Upper lobe of right lung (tissue), 1 donor: Measurements from ENCODE around the gene LHFPL3. TPM values are rescaled to one million over a fixed set of nuclear protein-coding genes. Genes with fewer than 3 reads are reported as not detected.
A peak's percentile ranks its signal among the peaks of the same experiment; 100 is the strongest.

ENCODE experiments used
- ATAC-seq: fragments of 200-7000 bp; cut with Tn5 transposase; one replicate; pipeline ENCODE4 v1.9.1; 2020; ENCODE audit warnings: mild to moderate bottlenecking, moderate library complexity
- DNase-seq: peaks from one replicate; pipeline ENCODE4 v3.0.0-alpha.2; 2020
- H3K27ac ChIP-seq: fragments of 200-600 bp; one replicate; pipeline ENCODE4 v1.8.0; 2022
- H3K27me3 ChIP-seq: fragments of 200-600 bp; one replicate; pipeline ENCODE4 v1.8.0; 2022; ENCODE audit warnings: mild to moderate bottlenecking
- H3K36me3 ChIP-seq: fragments of 200-600 bp; one replicate; pipeline ENCODE4 v1.8.0; 2022
- H3K4me1 ChIP-seq: fragments of 200-600 bp; one replicate; pipeline ENCODE4 v1.8.0; 2022
- H3K4me3 ChIP-seq: fragments of 200-600 bp; one replicate; pipeline ENCODE4 v1.8.0; 2022; ENCODE audit warnings: mild to moderate bottlenecking
- H3K9me3 ChIP-seq: fragments of 200-600 bp; one replicate; pipeline ENCODE4 v1.8.0; 2022
- CTCF ChIP-seq: fragments of 200-600 bp; IDR thresholded peaks from one replicate; pipeline ENCODE4 v1.8.0; 2022; ENCODE audit warnings: antibody characterized with exemption
- intact Hi-C: fragments of 100-400 bp; cut with DNase I; formaldehyde crosslinking; loops from one replicate; pipeline ENCODE4 v1.11.0; 2022
- total RNA-seq: library from RNA; stranded (reverse); fragmentation: NEBNext Ultra II Directional; extraction: Animal tissue kit (Norgen Biotek cat#: 25700); gene quantifications from one replicate; pipeline ENCODE4 v1.2.1, GENCODE V29; 2021
- donor health status: DM: no; HTN: yes; CAD: no; lungs with severe emphysema.

LHFPL3 gene
- total RNA-seq, 1 donor from 2014 or later = not detected

- no peak overlapping the region for H3K27ac ChIP-seq
- intact Hi-C loops = no loop called here
Measured at GRCh38 chr7:104938741-104939390, 610.5 kb downstream of the LHFPL3 start.

DNA sequence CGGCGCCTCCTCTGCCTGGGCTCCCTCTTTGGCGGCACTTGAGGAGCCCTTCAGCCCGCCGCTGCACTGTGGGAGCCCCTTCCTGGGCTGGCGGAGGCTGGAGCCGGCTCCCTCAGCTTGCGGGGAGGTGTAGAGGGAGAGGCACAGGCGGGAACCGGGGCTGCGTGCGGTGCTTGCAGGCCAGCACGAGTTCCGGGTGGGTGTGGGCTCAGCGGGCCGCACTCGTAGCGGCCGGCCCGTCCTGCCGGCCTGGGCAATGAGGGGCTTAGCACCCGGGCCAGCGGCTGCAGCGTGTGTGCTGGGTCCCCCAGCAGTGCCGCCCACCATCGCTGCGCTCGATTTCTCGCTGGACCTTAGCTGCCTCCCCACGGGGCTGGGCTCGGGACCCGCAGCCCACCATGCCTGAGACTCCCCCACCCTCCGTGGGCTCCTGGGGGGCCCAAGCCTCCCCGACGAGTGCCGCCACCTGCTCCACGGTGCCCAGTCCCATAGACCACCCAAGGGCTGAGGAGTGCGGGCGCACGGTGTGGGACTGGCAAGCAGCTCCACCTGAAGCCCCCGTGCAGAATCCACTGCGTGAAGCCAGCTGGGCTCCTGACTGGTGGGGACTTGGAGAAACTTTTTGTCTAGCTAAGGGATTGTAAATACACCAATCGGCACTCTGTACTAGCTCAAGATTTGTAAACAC lies 611.8 kb downstream of the LHFPL3 start:
- peak; percentile 72 for DNase-seq
- no peak for ATAC-seq
- TF ChIP-seq CTCF = no peak
- Histone ChIP-seq H3K4me1 (peaks cover 20% of the 10 kb centered on the region), H3K4me3 (no peak overlapping the region), H3K36me3 (no peaks in the 10 kb centered on the region), H3K9me3 (no peaks in the 10 kb centered on the region), H3K27me3 (no peaks in the 10 kb centered on the region), H3K27ac (no peak overlapping the region)
- intact Hi-C loops = no loop called here

More at GRCh38 chr7:104938741-104939390, 610.5 kb downstream of the LHFPL3 start:
- no peaks in the 10 kb centered on the region for H3K9me3 ChIP-seq
- no peak for ATAC-seq
- no peaks in the 10 kb centered on the region for H3K27me3 ChIP-seq
- H3K36me3 ChIP-seq = no peaks in the 10 kb centered on the region
- H3K4me3 ChIP-seq = no peak overlapping the region
- TF ChIP-seq CTCF = no peak
- no peak for DNase-seq
- H3K4me1 ChIP-seq = peaks cover 10% of the 10 kb centered on the region

DNA sequence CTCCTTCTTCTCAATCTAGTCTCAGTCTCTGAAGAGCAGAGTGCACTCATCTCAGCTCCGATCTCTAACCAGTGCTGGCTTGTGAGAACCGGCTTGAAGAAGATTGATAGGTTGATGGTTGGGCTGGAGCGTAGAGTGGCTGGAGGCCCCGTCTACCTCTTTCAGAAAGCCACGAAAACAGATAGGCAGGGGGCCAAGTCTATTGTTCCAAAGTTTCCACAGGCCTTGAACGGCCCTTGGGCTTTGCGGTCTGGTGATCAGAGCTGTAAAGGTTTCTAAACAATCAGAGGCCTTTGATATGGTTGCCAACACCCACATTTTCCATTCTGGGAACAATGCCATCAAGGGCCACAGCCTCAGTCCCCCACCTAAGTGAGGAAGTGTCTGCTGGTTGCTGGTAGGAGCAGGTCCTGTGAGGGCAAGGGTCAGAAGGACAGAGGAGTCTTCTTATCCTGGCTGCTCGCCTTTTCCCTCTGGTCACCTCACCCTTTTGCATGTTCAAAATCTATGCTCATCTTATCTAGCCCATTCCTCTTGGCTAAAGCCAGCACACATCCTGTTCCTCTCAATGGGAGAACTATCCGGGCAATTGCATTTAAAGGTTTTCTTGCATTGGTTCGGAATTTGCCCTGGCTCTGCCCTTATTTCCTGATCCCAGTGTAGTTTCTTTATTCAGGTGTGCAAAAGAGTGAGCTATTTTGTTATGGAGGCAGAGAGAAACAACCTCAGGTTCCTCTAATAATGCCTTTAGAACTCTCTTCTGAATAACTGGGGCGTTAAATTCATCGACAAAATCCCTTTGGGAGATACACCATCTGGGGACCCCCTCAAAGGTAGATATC lies 615.3 kb downstream of the LHFPL3 start:
- DNase-seq (peak; percentile 71), ATAC-seq (peak; percentile 51)
- Histone ChIP-seq H3K9me3 (no peaks in the 10 kb centered on the region), H3K27me3 (no peaks in the 10 kb centered on the region), H3K36me3 (no peaks in the 10 kb centered on the region), H3K27ac (peak overlapping the region; percentile 94), H3K4me3 (no peak overlapping the region), H3K4me1 (peaks cover 35% of the 10 kb centered on the region)
- no peak for TF ChIP-seq CTCF
- intact Hi-C loops = no loop called here

DNA sequence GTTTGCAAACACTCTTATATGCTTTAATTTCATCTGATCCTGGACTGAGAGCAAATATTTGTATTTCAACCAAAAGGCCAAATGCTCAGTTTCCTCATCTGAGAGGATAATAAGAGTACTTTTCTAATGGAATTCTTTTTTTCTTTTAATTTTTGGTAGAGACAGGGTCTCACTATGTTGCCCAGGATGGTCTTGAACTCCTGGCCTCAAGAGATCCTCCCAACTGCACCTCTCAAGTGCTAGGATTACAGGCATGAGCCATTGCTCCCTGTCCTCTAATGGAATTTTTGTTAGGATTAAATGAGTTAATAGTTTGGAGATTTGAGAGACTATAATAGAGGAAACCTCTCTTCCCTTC lies 617.2 kb downstream of the LHFPL3 start:
- intact Hi-C loops = no loop called here
- H3K4me3 ChIP-seq = no peak overlapping the region

DNA sequence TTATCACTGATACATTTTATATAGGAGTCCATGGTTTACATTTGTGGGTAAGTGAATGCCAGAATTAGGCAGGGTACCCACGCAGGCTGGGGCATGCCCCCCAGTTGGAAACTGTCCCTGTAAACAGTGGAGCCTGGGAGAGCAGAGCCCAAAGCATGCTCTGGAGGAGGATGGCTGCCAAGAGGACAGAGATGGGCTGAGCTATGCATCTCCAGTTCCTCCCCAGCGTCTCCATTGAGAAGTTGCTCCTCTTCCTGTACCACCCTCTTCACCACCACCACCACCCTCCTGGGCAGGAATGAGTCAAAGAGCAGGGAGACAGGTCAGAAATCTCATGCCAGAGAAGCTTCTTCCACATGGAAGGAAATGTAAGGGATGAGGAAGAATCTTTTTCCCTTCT lies 617.9 kb downstream of the LHFPL3 start:
- DNase-seq (no peak), ATAC-seq (no peak)
- peaks cover 35% of the 10 kb centered on the region for H3K4me1 ChIP-seq
- no peak for TF ChIP-seq CTCF
- H3K4me3 ChIP-seq = no peak overlapping the region
- H3K27me3 ChIP-seq = no peaks in the 10 kb centered on the region
- no peaks in the 10 kb centered on the region for H3K9me3 ChIP-seq
- H3K27ac ChIP-seq = peak overlapping the region; percentile 94
- intact Hi-C loops = no loop called here
- H3K36me3 ChIP-seq = no peaks in the 10 kb centered on the region

More for the DNA sequence above, 617.2 kb downstream of the LHFPL3 start:
- Histone ChIP-seq H3K27ac (peak overlapping the region; percentile 94), H3K4me1 (peaks cover 35% of the 10 kb centered on the region), H3K27me3 (no peaks in the 10 kb centered on the region), H3K36me3 (no peaks in the 10 kb centered on the region), H3K9me3 (no peaks in the 10 kb centered on the region)
- no peak for TF ChIP-seq CTCF
- DNase-seq (no peak), ATAC-seq (no peak)
